GM12878 (cell line): ENCODE data around the gene NYAP1. TPM values are rescaled to one million over a fixed set of nuclear protein-coding genes. Genes with fewer than 3 reads are reported as not detected.

Source experiments
- GATAD2B ChIP-seq: fragments of 450-650 bp; conservative IDR thresholded peaks from 2 replicates; pipeline ENCODE4 v1.6.1; 2017; ENCODE audit warnings: low read depth, mild to moderate bottlenecking, moderate library complexity
- POLR2AphosphoS2 ChIP-seq: IDR thresholded peaks from 2 replicates; pipeline ENCODE4 v1.6.1; 2011; ENCODE audit warnings: low read depth, mild to moderate bottlenecking, low read length, improper control_type of control experiment, moderate library complexity
- POU2F2 ChIP-seq: IDR thresholded peaks from 3 replicates; pipeline ENCODE4 v1.6.1; 2011; ENCODE audit warnings: low read depth, mild to moderate bottlenecking, low read length, borderline replicate concordance
- SMAD1 ChIP-seq: fragments of 450-650 bp; IDR thresholded peaks from 2 replicates; pipeline ENCODE4 v1.6.1; 2018; ENCODE audit warnings: mild to moderate bottlenecking, low read depth; ENCODE audit not compliant: partially characterized antibody
- SMARCA5 ChIP-seq: fragments of 450-650 bp; IDR thresholded peaks from 2 replicates; pipeline ENCODE4 v1.6.1; 2017; ENCODE audit warnings: mild to moderate bottlenecking
- SREBF2 ChIP-seq: IDR thresholded peaks from 2 replicates; pipeline ENCODE4 v1.6.1; 2012; ENCODE audit warnings: mild to moderate bottlenecking, low read length
- YBX1 ChIP-seq: fragments of 450-650 bp; IDR thresholded peaks from 2 replicates; pipeline ENCODE4 v1.6.1; 2016; ENCODE audit warnings: antibody characterized with exemption
- ZNF24 ChIP-seq: fragments of 450-650 bp; IDR thresholded peaks from 2 replicates; pipeline ENCODE4 v1.6.1; 2017; ENCODE audit warnings: antibody characterized with exemption, mild to moderate bottlenecking
- polyA plus RNA-seq, 11 experiments: library from polyadenylated mRNA; depleted of rRNA in 4 of 11; unstranded in 6 of 11; stranded (reverse) in 5 of 11; fragments of >200 nt; fragmentation: Nextera tagmentation in 4 of 11; fragmentation: Illumina TruSeq in 1 of 11; extraction: Ambion mirVana in 4 of 11; extraction: Trizol in 1 of 11; gene quantifications; 1 replicate in 1 of 11; 2 replicates in 10 of 11; pipeline versions ENCODE4 v1.2.1 to v1.2.3, GENCODE V29; 2011 to 2016; ENCODE audit warnings: inconsistent platforms in 2 of 11, missing spikeins in 2 of 11, low read depth in 1 of 11
- total RNA-seq, 4 experiments: library from RNA; depleted of rRNA in 3 of 4; stranded (reverse); fragments of >200 nt in 3 of 4; fragmentation: Illumina TruSeq in 1 of 4; extraction: Trizol in 1 of 4; gene quantifications; 2 replicates each; pipeline versions ENCODE4 v1.2.1 to v1.2.3, GENCODE V29; 2013 to 2021
- TF ChIP-seq, protein P1 (sequence below): fragments of 450-650 bp; IDR thresholded peaks from 2 replicates; pipeline ENCODE4 v1.6.1; 2016; ENCODE audit warnings: mild to moderate bottlenecking, moderate library complexity, borderline replicate concordance
- TF ChIP-seq, protein P2 (sequence below): IDR thresholded peaks from 2 replicates; pipeline ENCODE4 v1.6.1; 2012; ENCODE audit warnings: low read depth, low read length, improper control_type of control experiment
- TF ChIP-seq, protein P3 (sequence below): fragments of 450-650 bp; conservative IDR thresholded peaks from 2 replicates; pipeline ENCODE4 v1.6.1; 2017; ENCODE audit warnings: mild to moderate bottlenecking, moderate library complexity
- TF ChIP-seq, protein P4 (sequence below): IDR thresholded peaks from 2 replicates; pipeline ENCODE4 v1.6.1; 2012; ENCODE audit warnings: mild to moderate bottlenecking, low read depth, low read length
- TF ChIP-seq, protein P5 (sequence below): IDR thresholded peaks from 2 replicates; pipeline ENCODE4 v1.6.1; 2011; ENCODE audit warnings: borderline replicate concordance, low read depth, mild to moderate bottlenecking, moderate library complexity, mixed read lengths, low read length; ENCODE audit not compliant: insufficient read depth; ENCODE audit errors: extremely low read length
- TF ChIP-seq, protein P6 (sequence below): fragments of 450-650 bp; IDR thresholded peaks from 2 replicates; pipeline ENCODE4 v1.6.1; 2017; ENCODE audit warnings: antibody characterized with exemption, mild to moderate bottlenecking, moderate library complexity

NYAP1 gene
- total and polyA plus RNA-seq, 10 of the 15 experiments (the other 5 are each of a cell fraction or from before 2014, with no cell fraction given): 0.04 to 0.28 (median 0.11) TPM; not detected in 6

DNA sequence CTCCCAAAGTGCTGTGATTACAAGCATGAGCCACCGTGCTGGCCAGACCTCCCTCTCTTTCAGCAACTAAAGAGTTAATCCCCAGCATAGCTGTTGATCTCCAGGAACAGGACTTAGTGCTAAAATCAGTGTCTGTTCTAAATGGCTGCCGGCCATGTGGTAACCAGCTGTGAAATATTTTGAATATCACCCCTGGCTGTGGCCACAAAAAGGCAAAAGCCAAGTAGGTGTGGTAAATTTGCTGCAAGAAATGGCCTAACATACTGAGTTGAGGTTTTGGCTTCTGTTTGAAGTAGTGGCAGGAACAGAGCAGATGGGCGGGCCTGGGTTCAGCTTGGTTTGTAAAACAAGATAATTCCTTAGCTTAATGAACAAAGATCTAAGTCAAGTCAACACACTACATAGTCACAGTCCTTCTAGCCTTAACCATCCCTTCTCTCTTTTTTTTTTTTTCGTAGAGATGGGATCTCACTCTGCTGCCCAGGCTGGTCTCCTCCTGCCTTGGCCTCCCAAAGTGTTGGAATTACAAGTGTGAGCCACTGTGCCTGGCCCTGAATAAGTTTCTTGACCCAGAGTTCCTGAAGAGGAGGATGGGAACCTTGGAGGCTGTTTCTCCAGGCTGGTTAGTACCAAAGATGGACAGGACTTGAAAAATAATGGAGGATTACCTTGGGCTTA, 32.5 kb downstream of the NYAP1 start (continued):
- TF ChIP-seq, protein P1, sequence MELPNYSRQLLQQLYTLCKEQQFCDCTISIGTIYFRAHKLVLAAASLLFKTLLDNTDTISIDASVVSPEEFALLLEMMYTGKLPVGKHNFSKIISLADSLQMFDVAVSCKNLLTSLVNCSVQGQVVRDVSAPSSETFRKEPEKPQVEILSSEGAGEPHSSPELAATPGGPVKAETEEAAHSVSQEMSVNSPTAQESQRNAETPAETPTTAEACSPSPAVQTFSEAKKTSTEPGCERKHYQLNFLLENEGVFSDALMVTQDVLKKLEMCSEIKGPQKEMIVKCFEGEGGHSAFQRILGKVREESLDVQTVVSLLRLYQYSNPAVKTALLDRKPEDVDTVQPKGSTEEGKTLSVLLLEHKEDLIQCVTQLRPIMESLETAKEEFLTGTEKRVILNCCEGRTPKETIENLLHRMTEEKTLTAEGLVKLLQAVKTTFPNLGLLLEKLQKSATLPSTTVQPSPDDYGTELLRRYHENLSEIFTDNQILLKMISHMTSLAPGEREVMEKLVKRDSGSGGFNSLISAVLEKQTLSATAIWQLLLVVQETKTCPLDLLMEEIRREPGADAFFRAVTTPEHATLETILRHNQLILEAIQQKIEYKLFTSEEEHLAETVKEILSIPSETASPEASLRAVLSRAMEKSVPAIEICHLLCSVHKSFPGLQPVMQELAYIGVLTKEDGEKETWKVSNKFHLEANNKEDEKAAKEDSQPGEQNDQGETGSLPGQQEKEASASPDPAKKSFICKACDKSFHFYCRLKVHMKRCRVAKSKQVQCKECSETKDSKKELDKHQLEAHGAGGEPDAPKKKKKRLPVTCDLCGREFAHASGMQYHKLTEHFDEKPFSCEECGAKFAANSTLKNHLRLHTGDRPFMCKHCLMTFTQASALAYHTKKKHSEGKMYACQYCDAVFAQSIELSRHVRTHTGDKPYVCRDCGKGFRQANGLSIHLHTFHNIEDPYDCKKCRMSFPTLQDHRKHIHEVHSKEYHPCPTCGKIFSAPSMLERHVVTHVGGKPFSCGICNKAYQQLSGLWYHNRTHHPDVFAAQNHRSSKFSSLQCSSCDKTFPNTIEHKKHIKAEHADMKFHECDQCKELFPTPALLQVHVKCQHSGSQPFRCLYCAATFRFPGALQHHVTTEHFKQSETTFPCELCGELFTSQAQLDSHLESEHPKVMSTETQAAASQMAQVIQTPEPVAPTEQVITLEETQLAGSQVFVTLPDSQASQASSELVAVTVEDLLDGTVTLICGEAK: no peak
- no peak for TF ChIP-seq SREBF2
- TF ChIP-seq, protein P2, sequence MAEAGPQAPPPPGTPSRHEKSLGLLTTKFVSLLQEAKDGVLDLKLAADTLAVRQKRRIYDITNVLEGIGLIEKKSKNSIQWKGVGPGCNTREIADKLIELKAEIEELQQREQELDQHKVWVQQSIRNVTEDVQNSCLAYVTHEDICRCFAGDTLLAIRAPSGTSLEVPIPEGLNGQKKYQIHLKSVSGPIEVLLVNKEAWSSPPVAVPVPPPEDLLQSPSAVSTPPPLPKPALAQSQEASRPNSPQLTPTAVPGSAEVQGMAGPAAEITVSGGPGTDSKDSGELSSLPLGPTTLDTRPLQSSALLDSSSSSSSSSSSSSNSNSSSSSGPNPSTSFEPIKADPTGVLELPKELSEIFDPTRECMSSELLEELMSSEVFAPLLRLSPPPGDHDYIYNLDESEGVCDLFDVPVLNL: no peak
- TF ChIP-seq, protein P3, sequence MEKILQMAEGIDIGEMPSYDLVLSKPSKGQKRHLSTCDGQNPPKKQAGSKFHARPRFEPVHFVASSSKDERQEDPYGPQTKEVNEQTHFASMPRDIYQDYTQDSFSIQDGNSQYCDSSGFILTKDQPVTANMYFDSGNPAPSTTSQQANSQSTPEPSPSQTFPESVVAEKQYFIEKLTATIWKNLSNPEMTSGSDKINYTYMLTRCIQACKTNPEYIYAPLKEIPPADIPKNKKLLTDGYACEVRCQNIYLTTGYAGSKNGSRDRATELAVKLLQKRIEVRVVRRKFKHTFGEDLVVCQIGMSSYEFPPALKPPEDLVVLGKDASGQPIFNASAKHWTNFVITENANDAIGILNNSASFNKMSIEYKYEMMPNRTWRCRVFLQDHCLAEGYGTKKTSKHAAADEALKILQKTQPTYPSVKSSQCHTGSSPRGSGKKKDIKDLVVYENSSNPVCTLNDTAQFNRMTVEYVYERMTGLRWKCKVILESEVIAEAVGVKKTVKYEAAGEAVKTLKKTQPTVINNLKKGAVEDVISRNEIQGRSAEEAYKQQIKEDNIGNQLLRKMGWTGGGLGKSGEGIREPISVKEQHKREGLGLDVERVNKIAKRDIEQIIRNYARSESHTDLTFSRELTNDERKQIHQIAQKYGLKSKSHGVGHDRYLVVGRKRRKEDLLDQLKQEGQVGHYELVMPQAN: no peak
- TF ChIP-seq ZNF24: no peak
- no peak for TF ChIP-seq YBX1
- TF ChIP-seq, protein P4, sequence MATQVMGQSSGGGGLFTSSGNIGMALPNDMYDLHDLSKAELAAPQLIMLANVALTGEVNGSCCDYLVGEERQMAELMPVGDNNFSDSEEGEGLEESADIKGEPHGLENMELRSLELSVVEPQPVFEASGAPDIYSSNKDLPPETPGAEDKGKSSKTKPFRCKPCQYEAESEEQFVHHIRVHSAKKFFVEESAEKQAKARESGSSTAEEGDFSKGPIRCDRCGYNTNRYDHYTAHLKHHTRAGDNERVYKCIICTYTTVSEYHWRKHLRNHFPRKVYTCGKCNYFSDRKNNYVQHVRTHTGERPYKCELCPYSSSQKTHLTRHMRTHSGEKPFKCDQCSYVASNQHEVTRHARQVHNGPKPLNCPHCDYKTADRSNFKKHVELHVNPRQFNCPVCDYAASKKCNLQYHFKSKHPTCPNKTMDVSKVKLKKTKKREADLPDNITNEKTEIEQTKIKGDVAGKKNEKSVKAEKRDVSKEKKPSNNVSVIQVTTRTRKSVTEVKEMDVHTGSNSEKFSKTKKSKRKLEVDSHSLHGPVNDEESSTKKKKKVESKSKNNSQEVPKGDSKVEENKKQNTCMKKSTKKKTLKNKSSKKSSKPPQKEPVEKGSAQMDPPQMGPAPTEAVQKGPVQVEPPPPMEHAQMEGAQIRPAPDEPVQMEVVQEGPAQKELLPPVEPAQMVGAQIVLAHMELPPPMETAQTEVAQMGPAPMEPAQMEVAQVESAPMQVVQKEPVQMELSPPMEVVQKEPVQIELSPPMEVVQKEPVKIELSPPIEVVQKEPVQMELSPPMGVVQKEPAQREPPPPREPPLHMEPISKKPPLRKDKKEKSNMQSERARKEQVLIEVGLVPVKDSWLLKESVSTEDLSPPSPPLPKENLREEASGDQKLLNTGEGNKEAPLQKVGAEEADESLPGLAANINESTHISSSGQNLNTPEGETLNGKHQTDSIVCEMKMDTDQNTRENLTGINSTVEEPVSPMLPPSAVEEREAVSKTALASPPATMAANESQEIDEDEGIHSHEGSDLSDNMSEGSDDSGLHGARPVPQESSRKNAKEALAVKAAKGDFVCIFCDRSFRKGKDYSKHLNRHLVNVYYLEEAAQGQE: no peak
- no peak for TF ChIP-seq GATAD2B
- TF ChIP-seq SMAD1: no peak
- no peak for TF ChIP-seq POLR2AphosphoS2
- TF ChIP-seq SMARCA5: no peak
- TF ChIP-seq POU2F2: peak; percentile 80; the same call in 2 of the 3 replicates
- TF ChIP-seq, protein P5, sequence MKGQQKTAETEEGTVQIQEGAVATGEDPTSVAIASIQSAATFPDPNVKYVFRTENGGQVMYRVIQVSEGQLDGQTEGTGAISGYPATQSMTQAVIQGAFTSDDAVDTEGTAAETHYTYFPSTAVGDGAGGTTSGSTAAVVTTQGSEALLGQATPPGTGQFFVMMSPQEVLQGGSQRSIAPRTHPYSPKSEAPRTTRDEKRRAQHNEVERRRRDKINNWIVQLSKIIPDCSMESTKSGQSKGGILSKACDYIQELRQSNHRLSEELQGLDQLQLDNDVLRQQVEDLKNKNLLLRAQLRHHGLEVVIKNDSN: no peak
- TF ChIP-seq, protein P6, sequence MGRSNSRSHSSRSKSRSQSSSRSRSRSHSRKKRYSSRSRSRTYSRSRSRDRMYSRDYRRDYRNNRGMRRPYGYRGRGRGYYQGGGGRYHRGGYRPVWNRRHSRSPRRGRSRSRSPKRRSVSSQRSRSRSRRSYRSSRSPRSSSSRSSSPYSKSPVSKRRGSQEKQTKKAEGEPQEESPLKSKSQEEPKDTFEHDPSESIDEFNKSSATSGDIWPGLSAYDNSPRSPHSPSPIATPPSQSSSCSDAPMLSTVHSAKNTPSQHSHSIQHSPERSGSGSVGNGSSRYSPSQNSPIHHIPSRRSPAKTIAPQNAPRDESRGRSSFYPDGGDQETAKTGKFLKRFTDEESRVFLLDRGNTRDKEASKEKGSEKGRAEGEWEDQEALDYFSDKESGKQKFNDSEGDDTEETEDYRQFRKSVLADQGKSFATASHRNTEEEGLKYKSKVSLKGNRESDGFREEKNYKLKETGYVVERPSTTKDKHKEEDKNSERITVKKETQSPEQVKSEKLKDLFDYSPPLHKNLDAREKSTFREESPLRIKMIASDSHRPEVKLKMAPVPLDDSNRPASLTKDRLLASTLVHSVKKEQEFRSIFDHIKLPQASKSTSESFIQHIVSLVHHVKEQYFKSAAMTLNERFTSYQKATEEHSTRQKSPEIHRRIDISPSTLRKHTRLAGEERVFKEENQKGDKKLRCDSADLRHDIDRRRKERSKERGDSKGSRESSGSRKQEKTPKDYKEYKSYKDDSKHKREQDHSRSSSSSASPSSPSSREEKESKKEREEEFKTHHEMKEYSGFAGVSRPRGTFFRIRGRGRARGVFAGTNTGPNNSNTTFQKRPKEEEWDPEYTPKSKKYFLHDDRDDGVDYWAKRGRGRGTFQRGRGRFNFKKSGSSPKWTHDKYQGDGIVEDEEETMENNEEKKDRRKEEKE: no peak
